ENCODE measurements around the gene SPEG. TPM values are rescaled to one million over a fixed set of nuclear protein-coding genes. Genes with fewer than 3 reads are reported as not detected.

SPEG gene
- polyA plus RNA-seq, 1 donor (not counting 4 experiments of a cell fraction or from before 2014, with no cell fraction given), result 18.8 TPM

DNA sequence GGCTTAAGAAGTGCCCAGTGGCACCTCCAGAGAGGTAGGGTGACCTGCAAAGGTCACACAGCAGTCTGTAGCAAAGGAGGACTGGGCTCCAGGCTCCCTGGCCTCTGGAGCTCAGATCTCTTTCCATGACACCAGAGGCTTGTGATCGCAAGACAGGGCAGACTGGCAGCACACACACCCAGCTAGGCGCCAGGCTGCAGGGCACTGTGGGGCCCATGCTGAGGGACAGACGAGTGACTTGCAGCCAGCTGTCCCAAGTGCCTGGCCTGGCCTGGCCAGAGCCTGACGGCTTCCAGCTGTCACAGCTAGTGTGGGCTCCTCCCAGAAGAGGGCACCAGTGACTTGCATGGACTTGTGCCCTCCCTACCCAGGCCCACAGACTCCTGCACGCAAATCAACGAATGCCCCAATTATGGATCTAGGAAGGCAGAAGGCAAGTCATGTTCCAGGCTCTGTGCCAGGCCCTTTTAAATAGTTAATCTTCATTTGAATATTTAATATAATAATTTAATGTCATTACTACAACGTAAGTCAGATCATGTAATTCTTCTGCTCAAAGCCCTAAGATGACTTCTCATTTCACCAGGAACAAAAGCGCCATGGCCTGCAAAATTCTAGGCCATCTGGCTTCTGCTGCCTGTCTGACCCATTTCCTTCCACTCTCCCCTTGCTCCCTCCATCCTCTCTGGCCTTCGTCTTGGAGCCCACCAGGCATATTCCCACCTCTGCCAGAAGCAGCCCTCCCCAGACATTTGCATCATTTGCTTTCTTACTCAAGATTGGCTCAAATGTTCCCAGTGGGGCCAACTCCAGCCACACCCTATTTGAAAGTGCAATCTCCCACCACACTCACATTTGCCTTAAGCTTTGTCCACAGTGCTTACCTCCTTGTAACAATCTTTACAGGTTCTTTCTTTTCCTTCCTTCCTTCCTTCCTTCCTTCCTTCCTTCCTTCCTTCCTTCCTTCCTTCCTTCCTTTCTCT is 3.7 kb upstream of the SPEG start:
- FAIRE-seq (peak; percentile 51), DNase-seq (ENCODE audit: low read depth, low spot score) (no peak)
- no peak overlapping the region for H3K9ac ChIP-seq (ENCODE audit: control insufficient read depth, extremely low read depth, insufficient read depth, low read length)
- H3K27ac ChIP-seq (ENCODE audit: control insufficient read depth, insufficient read depth, low read length), result no peak overlapping the region
- H3K36me3 ChIP-seq (ENCODE audit: control insufficient read depth in 2 of 2, extremely low read depth in 1 of 2, insufficient read depth in 2 of 2, low read length in 2 of 2), result no peaks in the 10 kb centered on the region
- no peaks in the 10 kb centered on the region for H3K4me1 ChIP-seq (ENCODE audit: control insufficient read depth, extremely low read depth, insufficient read depth, low read length)
- no peaks in the 10 kb centered on the region for H3K79me2 ChIP-seq (ENCODE audit: control insufficient read depth, insufficient read depth, low read length)
- no peak overlapping the region for H3K4me3 ChIP-seq (ENCODE audit: control insufficient read depth in 2 of 3, extremely low read depth in 1 of 3, insufficient read depth in 2 of 3, low read depth in 1 of 3, low read length in 3 of 3)
- dilution Hi-C loops (cut with MboI; ENCODE audit: extremely low pct_ligation_motif_present, low sequenced_read_pairs), result no loop called here
- TF ChIP-seq, protein P1, sequence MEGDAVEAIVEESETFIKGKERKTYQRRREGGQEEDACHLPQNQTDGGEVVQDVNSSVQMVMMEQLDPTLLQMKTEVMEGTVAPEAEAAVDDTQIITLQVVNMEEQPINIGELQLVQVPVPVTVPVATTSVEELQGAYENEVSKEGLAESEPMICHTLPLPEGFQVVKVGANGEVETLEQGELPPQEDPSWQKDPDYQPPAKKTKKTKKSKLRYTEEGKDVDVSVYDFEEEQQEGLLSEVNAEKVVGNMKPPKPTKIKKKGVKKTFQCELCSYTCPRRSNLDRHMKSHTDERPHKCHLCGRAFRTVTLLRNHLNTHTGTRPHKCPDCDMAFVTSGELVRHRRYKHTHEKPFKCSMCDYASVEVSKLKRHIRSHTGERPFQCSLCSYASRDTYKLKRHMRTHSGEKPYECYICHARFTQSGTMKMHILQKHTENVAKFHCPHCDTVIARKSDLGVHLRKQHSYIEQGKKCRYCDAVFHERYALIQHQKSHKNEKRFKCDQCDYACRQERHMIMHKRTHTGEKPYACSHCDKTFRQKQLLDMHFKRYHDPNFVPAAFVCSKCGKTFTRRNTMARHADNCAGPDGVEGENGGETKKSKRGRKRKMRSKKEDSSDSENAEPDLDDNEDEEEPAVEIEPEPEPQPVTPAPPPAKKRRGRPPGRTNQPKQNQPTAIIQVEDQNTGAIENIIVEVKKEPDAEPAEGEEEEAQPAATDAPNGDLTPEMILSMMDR (optimal IDR thresholded peaks at IDR 0.05 in 1 of 3, IDR thresholded peaks at IDR 0.05 in 1 of 3, conservative IDR thresholded peaks at IDR 0.05 in 1 of 3; ENCODE audit: extremely low read depth in 1 of 3, insufficient read depth in 2 of 3, low read length in 3 of 3), result peak; percentile 27 to 82 (median 36)
- no peak for TF ChIP-seq EZH2 (IDR thresholded peaks at IDR 0.05; ENCODE audit: low read length)
- no peaks in the 10 kb centered on the region for H3K9me3 ChIP-seq (ENCODE audit: control insufficient read depth, low read depth, low read length)
- no peaks in the 10 kb centered on the region for H3K9me1 ChIP-seq (ENCODE audit: control insufficient read depth, extremely low read depth, insufficient read depth, low read length)
- no peak overlapping the region for H3K4me2 ChIP-seq (ENCODE audit: control insufficient read depth, extremely low read depth, insufficient read depth, low read depth, low read length)
- peak overlapping the region; percentile 58 for H2AFZ ChIP-seq (ENCODE audit: control insufficient read depth, low read length)
- H3K27me3 ChIP-seq (ENCODE audit: control insufficient read depth, extremely low read depth, insufficient read depth, low read length), result peaks cover 7% of the 10 kb centered on the region
- no peaks in the 10 kb centered on the region for H4K20me1 ChIP-seq (ENCODE audit: control insufficient read depth, extremely low read depth, insufficient read depth, low read length)

DNA sequence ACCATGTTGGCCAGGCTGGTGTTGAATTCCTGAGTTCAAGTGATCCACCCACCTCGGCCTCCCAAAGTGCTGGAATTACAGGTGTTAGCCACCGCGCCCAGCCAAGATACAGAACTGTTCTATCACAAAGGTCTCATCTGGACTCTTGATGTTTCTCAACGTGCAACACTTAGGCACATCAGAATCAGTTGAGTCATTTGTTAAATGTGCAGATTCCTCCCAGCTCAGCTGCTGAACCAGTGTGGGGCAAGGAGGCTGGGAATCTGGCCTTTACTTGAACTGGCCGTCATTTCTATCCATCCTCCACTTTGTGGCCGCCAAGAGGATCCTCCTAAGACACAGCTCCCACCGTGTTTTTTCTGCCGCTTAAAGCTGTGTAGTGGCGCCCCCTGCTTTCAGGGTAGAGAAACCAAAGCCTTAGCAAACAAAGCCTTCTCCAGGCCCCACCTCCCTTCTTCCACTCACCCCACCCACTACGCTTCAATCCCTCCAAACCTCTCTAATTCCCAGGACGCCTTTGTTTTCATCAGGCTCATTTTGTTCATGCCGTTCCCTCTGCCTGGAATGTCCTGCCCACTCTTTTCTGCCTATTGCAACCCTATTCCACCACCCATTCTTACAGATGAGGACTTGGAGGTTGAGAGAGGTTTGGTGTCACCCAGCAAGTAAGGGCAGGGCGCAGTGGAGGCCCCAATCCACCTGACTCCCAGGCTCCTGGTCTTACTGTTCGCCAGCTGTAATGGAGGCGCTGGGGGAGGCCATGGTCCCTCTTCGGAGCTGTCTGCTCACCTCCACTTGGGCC is 776 bp upstream of the SPEG start:
- H3K9ac ChIP-seq (ENCODE audit: control insufficient read depth, extremely low read depth, insufficient read depth, low read length), result no peak overlapping the region
- TF ChIP-seq, protein P1 (optimal IDR thresholded peaks at IDR 0.05 in 1 of 3, IDR thresholded peaks at IDR 0.05 in 1 of 3, conservative IDR thresholded peaks at IDR 0.05 in 1 of 3; ENCODE audit: extremely low read depth in 1 of 3, insufficient read depth in 2 of 3, low read length in 3 of 3), result peak; percentile 35 to 49 (median 44)
- TF ChIP-seq EZH2 (IDR thresholded peaks at IDR 0.05; ENCODE audit: low read length), result no peak
- no peaks in the 10 kb centered on the region for H3K36me3 ChIP-seq (ENCODE audit: control insufficient read depth in 2 of 2, extremely low read depth in 1 of 2, insufficient read depth in 2 of 2, low read length in 2 of 2)
- no peak overlapping the region for H2AFZ ChIP-seq (ENCODE audit: control insufficient read depth, low read length)
- dilution Hi-C loops (cut with MboI; ENCODE audit: extremely low pct_ligation_motif_present, low sequenced_read_pairs), result no loop called here
- no peaks in the 10 kb centered on the region for H4K20me1 ChIP-seq (ENCODE audit: control insufficient read depth, extremely low read depth, insufficient read depth, low read length)
- H3K4me3 ChIP-seq (ENCODE audit: control insufficient read depth in 2 of 3, extremely low read depth in 1 of 3, insufficient read depth in 2 of 3, low read depth in 1 of 3, low read length in 3 of 3), result no peak overlapping the region
- peaks cover 14% of the 10 kb centered on the region for H3K27me3 ChIP-seq (ENCODE audit: control insufficient read depth, extremely low read depth, insufficient read depth, low read length)
- no peak overlapping the region for H3K27ac ChIP-seq (ENCODE audit: control insufficient read depth, insufficient read depth, low read length)
- H3K4me1 ChIP-seq (ENCODE audit: control insufficient read depth, extremely low read depth, insufficient read depth, low read length), result no peaks in the 10 kb centered on the region
- H3K79me2 ChIP-seq (ENCODE audit: control insufficient read depth, insufficient read depth, low read length), result no peaks in the 10 kb centered on the region
- H3K4me2 ChIP-seq (ENCODE audit: control insufficient read depth, extremely low read depth, insufficient read depth, low read depth, low read length), result no peak overlapping the region
- H3K9me3 ChIP-seq (ENCODE audit: control insufficient read depth, low read depth, low read length), result no peaks in the 10 kb centered on the region
- no peak for FAIRE-seq
- H3K9me1 ChIP-seq (ENCODE audit: control insufficient read depth, extremely low read depth, insufficient read depth, low read length), result no peaks in the 10 kb centered on the region
- no peak for DNase-seq (ENCODE audit: low read depth, low spot score)
